Measurements from ENCODE around the gene GBX2. TPM values are rescaled to one million over a fixed set of nuclear protein-coding genes. Genes with fewer than 3 reads are reported as not detected.

GBX2 gene
- total RNA-seq, 1 donor from 2014 or later: 0.84 TPM

GRCh38 chr2:236165842-236166795 lies 2.1 kb downstream of the GBX2 start:
- TF ChIP-seq, protein P1, sequence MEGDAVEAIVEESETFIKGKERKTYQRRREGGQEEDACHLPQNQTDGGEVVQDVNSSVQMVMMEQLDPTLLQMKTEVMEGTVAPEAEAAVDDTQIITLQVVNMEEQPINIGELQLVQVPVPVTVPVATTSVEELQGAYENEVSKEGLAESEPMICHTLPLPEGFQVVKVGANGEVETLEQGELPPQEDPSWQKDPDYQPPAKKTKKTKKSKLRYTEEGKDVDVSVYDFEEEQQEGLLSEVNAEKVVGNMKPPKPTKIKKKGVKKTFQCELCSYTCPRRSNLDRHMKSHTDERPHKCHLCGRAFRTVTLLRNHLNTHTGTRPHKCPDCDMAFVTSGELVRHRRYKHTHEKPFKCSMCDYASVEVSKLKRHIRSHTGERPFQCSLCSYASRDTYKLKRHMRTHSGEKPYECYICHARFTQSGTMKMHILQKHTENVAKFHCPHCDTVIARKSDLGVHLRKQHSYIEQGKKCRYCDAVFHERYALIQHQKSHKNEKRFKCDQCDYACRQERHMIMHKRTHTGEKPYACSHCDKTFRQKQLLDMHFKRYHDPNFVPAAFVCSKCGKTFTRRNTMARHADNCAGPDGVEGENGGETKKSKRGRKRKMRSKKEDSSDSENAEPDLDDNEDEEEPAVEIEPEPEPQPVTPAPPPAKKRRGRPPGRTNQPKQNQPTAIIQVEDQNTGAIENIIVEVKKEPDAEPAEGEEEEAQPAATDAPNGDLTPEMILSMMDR (IDR thresholded peaks at IDR 0.05; ENCODE audit: insufficient read depth, low read length, poor library complexity, severe bottlenecking): no peak
- Histone ChIP-seq H3K36me3 (ENCODE audit: control insufficient read depth, insufficient read depth, low read length) (no peaks in the 10 kb centered on the region), H3K4me3 (ENCODE audit: low read depth, low read length) (peak overlapping the region; percentile 4), H3K27me3 (ENCODE audit: control insufficient read depth, insufficient read depth, low read length) (peaks cover 83% of the 10 kb centered on the region)
- DNase-seq (ENCODE audit: low read depth): no peak

DNA sequence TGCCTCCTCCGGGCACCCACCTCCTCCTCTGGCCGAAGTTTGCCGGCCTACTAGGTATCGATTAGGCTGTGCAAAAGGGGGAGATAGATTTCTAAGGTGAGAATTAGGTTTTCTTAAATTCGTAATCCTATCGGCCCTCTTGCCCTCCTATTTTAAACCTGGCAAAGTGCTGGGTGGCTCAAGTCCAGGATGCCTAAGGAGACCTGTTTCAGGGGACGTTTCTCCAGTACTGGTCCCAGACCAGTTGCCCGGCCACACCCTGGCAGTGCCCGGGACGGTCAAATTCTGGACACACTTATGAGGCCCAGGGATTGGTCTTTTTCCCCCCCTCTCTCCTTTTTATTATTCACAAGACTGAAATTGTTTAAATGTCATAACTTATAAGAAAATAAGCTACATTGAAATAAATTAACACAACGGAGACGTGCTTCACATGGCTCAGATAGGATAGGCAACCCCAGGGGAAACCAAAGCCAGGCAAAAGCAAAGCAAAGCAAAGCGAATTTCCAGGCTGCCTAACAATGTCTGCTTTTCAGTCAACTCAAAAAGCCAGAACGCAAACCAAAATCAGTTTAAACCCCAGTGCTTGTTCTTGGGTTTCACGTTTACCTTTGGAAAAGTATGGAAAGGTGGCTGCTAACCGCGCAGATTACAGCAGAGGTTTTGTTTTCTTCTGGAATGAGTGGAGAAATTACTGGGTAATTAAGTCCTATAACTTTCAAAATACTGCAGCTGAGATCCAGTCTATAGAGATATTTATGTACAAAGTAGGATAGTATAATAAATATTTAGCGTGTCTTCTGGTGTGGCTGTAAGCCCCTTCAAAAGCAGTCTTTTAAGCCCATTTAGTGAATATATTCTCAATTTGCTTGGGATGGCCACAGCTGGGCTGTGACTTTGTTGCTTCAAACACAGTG lies 3.0 kb downstream of the GBX2 start:
- Histone ChIP-seq H3K36me3 (ENCODE audit: control insufficient read depth, insufficient read depth, low read length) (no peaks in the 10 kb centered on the region), H3K27me3 (ENCODE audit: control insufficient read depth, insufficient read depth, low read length) (peaks cover 84% of the 10 kb centered on the region), H3K4me3 (ENCODE audit: low read depth, low read length) (no peak overlapping the region)
- TF ChIP-seq, protein P1 (IDR thresholded peaks at IDR 0.05; ENCODE audit: insufficient read depth, low read length, poor library complexity, severe bottlenecking): no peak
- no peak for DNase-seq (ENCODE audit: low read depth)

- peak overlapping the region; percentile 45 for H3K4me3 ChIP-seq (ENCODE audit: low read depth, low read length)
- TF ChIP-seq, protein P1 (IDR thresholded peaks at IDR 0.05; ENCODE audit: insufficient read depth, low read length, poor library complexity, severe bottlenecking): no peak
- H3K27me3 ChIP-seq (ENCODE audit: control insufficient read depth, insufficient read depth, low read length): peaks cover 84% of the 10 kb centered on the region
- no peak for DNase-seq (ENCODE audit: low read depth)
- no peaks in the 10 kb centered on the region for H3K36me3 ChIP-seq (ENCODE audit: control insufficient read depth, insufficient read depth, low read length)
Measured at GRCh38 chr2:236164201-236164924, 3.8 kb downstream of the GBX2 start.

DNA sequence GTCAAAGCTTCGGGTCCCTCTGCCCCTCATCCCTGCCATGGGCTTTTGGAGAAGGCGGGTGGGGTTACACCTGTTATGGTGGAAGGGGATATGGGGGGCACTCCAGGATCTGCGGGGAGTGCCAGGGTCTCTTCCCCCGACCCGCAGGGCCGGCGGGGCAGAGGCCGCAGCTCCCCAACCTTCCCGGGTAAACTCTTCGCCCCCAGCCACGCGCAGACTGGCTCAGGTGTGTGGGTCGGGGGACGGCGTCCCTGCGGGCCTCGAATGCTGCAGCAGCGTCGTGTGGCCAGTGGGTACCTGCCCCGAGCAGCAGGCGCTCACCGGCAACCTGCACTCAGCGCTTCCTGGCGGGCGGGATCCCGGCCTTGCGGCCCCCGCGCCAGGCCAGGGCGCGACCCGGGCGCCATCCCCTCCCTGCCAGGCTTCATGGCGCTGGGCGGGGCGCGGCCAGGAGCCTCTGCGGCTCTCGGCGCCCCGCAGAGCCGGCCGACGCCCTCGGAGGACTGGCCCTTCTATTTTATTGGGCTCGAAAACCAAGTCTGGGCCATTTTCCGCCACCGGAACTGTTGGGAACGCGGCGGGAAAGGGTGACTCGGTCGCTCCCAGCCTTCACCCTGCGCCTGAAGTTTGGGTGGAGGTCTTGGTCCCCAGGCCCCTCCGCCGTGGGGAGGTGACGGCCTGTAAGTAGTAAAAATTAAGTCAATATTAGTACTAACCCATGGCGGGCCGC lies 4.5 kb downstream of the GBX2 start:
- TF ChIP-seq, protein P1 (IDR thresholded peaks at IDR 0.05; ENCODE audit: insufficient read depth, low read length, poor library complexity, severe bottlenecking): no peak
- no peaks in the 10 kb centered on the region for H3K36me3 ChIP-seq (ENCODE audit: control insufficient read depth, insufficient read depth, low read length)
- peaks cover 83% of the 10 kb centered on the region for H3K27me3 ChIP-seq (ENCODE audit: control insufficient read depth, insufficient read depth, low read length)
- no peak for DNase-seq (ENCODE audit: low read depth)
- H3K4me3 ChIP-seq (ENCODE audit: low read depth, low read length): peak overlapping the region; percentile 45

DNA sequence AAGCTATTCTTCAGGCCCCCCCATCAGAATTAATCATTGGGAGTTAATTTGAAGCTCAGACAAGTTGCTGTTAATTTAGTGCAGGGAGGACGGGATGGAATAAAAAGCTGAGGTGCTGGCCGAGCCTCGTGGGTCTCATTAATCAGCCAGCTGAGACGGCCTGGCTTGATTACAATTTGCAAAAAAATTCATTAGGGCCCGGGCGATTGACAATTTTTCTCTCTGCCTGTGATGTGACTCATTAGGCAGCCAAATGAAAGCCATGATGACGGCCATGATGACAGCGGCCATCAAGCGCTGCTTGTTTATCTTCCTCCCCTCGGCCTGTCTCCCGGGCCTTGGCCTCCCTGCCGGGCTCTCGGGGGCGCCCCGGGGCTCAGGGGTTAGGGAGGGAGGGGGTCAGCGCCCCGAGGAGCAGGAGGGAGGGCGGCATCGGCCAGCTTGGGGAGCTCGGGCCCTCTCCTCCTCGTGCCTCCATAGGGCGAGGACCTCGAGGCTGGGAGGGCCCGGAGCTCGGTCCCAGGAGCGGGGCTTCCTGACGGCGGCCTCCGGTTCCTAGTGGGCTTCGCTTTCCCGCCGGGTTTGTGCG lies 5.2 kb downstream of the GBX2 start:
- H3K27me3 ChIP-seq (ENCODE audit: control insufficient read depth, insufficient read depth, low read length): peaks cover 82% of the 10 kb centered on the region
- no peak for DNase-seq (ENCODE audit: low read depth)
- no peak overlapping the region for H3K4me3 ChIP-seq (ENCODE audit: low read depth, low read length)
- TF ChIP-seq, protein P1 (IDR thresholded peaks at IDR 0.05; ENCODE audit: insufficient read depth, low read length, poor library complexity, severe bottlenecking): no peak
- H3K36me3 ChIP-seq (ENCODE audit: control insufficient read depth, insufficient read depth, low read length): no peaks in the 10 kb centered on the region

Measured in kidney epithelial cell (primary cell).